Colonic mucosa (tissue), 4 donors: Measurements from ENCODE around the gene QRFP. TPM values are rescaled to one million over a fixed set of nuclear protein-coding genes. Genes with fewer than 3 reads are reported as not detected.

ENCODE experiments used
- DNase-seq: peaks from one replicate; pipeline ENCODE4 v3.0.0-alpha.2; 2020
- H3K27ac ChIP-seq: fragments of 200-600 bp; one replicate; pipeline ENCODE4 v1.8.0; 2021
- H3K27me3 ChIP-seq: fragments of 200-600 bp; one replicate; pipeline ENCODE4 v1.8.0; 2021
- H3K36me3 ChIP-seq: fragments of 200-600 bp; one replicate; pipeline ENCODE4 v1.8.0; 2021
- H3K4me1 ChIP-seq: fragments of 200-600 bp; one replicate; pipeline ENCODE4 v1.8.0; 2021; ENCODE audit warnings: mild to moderate bottlenecking
- H3K4me3 ChIP-seq: fragments of 200-600 bp; one replicate; pipeline ENCODE4 v1.8.0; 2021
- H3K9ac ChIP-seq, 2 donors: one replicate each; pipeline ENCODE4 v1.7.0; 2013; ENCODE audit warnings: control low read depth in 2 of 2, low read depth in 2 of 2, low read length in 2 of 2
- H3K9me3 ChIP-seq: fragments of 200-600 bp; one replicate; pipeline ENCODE4 v1.8.0; 2021
- intact Hi-C: fragments of 100-400 bp; cut with DNase I; formaldehyde crosslinking; loops from one replicate; pipeline ENCODE4 v1.14.1; 2022
- total RNA-seq, 2 donors: library from RNA; stranded (reverse); fragmentation: NEBNext Ultra II Directional in 1 of 2; extraction: Animal tissue kit (Norgen Biotek cat#: 25700) in 1 of 2; gene quantifications; one replicate each; pipeline ENCODE4 v1.2.1, GENCODE V29; 2021
- TF ChIP-seq, protein P1 (sequence below): fragments of 200-600 bp; IDR thresholded peaks from one replicate; pipeline ENCODE4 v1.8.0; 2022; ENCODE audit warnings: antibody characterized with exemption, mild to moderate bottlenecking
- donor health status: healthy.
- donor health status: DM: no; HTN: no; CAD: no.
- donor health status: DM: no; HTN: no; CAD: no.

The QRFP gene
- total RNA-seq, 2 donors from 2014 or later: 0.77 TPM; not detected in 1

DNA sequence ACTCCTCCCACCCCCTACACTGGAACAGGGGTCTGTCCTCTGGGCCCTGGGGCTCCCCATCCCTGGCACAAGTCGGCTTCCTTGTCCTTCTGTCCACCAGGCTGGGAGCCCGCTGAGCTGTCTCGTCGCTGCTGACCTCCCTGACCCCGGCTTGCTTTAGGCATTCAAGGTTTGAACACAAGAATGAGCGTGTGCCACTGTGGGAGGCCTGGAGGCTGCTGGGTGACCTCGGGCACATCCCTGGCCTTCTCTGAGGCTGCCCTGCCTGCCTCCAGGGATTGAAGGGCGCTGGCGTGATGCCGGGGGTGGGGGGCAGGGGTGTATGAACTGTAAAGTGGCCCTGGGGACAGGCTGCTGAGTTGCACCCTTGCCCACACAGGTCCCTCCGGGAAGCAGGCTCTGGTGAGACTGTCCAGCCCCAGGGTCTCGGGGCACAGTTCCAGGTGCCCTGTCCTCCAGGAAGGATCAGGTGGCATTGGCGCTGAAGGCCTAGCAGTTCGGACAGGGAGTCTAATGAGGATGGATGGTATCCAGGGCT lies 24.2 kb upstream of the QRFP start:
- Histone ChIP-seq H3K4me1 (no peaks in the 10 kb centered on the region), H3K27me3 (no peaks in the 10 kb centered on the region), H3K4me3 (no peak overlapping the region), H3K27ac (no peak overlapping the region), H3K9me3 (no peaks in the 10 kb centered on the region), H3K9ac (no peak overlapping the region), H3K36me3 (no peaks in the 10 kb centered on the region)
- TF ChIP-seq, protein P1, sequence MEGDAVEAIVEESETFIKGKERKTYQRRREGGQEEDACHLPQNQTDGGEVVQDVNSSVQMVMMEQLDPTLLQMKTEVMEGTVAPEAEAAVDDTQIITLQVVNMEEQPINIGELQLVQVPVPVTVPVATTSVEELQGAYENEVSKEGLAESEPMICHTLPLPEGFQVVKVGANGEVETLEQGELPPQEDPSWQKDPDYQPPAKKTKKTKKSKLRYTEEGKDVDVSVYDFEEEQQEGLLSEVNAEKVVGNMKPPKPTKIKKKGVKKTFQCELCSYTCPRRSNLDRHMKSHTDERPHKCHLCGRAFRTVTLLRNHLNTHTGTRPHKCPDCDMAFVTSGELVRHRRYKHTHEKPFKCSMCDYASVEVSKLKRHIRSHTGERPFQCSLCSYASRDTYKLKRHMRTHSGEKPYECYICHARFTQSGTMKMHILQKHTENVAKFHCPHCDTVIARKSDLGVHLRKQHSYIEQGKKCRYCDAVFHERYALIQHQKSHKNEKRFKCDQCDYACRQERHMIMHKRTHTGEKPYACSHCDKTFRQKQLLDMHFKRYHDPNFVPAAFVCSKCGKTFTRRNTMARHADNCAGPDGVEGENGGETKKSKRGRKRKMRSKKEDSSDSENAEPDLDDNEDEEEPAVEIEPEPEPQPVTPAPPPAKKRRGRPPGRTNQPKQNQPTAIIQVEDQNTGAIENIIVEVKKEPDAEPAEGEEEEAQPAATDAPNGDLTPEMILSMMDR: no peak
- intact Hi-C loops: no loop called here
- no peak for DNase-seq

GRCh38 chr9:130920233-130920632 lies 23.6 kb upstream of the QRFP start:
- H3K27me3 ChIP-seq: no peaks in the 10 kb centered on the region
- H3K9me3 ChIP-seq: no peaks in the 10 kb centered on the region
- no peak overlapping the region for H3K27ac ChIP-seq
- no peak overlapping the region for H3K9ac ChIP-seq
- no peak overlapping the region for H3K4me3 ChIP-seq
- no peaks in the 10 kb centered on the region for H3K36me3 ChIP-seq
- no peak for DNase-seq
- TF ChIP-seq, protein P1: no peak
- intact Hi-C loops: no loop called here
- no peaks in the 10 kb centered on the region for H3K4me1 ChIP-seq

- Histone ChIP-seq H3K9me3 (no peaks in the 10 kb centered on the region), H3K27ac (no peak overlapping the region), H3K27me3 (no peaks in the 10 kb centered on the region), H3K36me3 (no peaks in the 10 kb centered on the region), H3K4me1 (no peaks in the 10 kb centered on the region), H3K4me3 (no peak overlapping the region), H3K9ac (no peak overlapping the region)
- intact Hi-C loops: no loop called here
- TF ChIP-seq, protein P1: no peak
- no peak for DNase-seq
These were observed 23.0 kb upstream of the QRFP start for GRCh38 chr9:130919559-130920145.

- Histone ChIP-seq H3K27ac (no peak overlapping the region), H3K27me3 (no peaks in the 10 kb centered on the region), H3K36me3 (no peaks in the 10 kb centered on the region), H3K9me3 (no peaks in the 10 kb centered on the region), H3K9ac (no peak overlapping the region), H3K4me3 (no peak overlapping the region), H3K4me1 (no peaks in the 10 kb centered on the region)
- TF ChIP-seq, protein P1: no peak
- no peak for DNase-seq
- intact Hi-C loops: no loop called here
These were observed 22.4 kb upstream of the QRFP start for GRCh38 chr9:130918826-130919558.

DNA sequence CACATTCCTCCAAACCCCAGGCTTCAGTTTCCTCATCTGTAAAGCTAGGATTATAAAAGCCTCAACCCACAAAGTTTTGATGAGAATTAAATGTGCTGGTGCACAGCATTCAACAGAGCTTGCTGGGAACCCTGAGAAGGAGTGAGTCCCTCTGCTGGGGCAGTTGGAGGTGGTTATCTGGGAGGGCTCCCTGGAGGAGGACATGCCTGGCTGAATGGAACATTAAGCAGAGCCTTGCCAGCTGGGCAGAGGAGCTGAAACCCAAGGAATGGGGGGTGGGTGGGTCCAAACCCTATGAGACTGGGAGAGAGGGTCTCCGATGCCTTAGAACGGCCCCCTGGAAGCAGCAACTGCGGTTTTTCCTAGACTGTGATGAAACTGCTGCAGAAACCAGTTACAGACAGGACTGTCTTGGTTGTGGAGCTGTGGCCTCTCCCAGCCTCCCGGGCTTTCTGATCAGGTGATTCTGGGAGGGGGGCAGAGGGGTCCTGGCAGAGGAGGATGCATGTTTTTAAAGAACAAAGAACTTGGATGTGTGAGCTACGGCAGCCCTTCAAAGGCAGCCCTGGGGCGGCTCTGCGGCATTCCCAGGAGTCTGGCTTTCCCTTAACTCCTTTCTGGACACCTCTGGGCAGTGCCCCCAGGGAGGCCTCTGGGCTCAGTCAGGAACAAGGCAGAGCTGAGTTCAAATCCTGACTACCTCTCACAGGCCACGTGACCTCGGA lies 21.7 kb upstream of the QRFP start:
- H3K27ac ChIP-seq: no peak overlapping the region
- H3K9me3 ChIP-seq: no peaks in the 10 kb centered on the region
- DNase-seq: no peak
- H3K9ac ChIP-seq: no peak overlapping the region
- no peaks in the 10 kb centered on the region for H3K36me3 ChIP-seq
- TF ChIP-seq, protein P1: no peak
- H3K4me3 ChIP-seq: no peak overlapping the region
- intact Hi-C loops: no loop called here
- H3K4me1 ChIP-seq: no peaks in the 10 kb centered on the region
- no peaks in the 10 kb centered on the region for H3K27me3 ChIP-seq
